KMS-11 (cell line): Measurements from ENCODE around the gene SPCS1.
A peak's percentile ranks its signal among the peaks of the same experiment; 100 is the strongest.

ENCODE experiments used
- H2AFZ ChIP-seq: fragments of 200-600 bp; sonication (generic); 2 replicates; pipeline ENCODE4 v1.6.1; 2016; ENCODE audit warnings: antibody characterized with exemption, mixed run types, low read depth
- H3K27ac ChIP-seq: fragments of 200-600 bp; sonication (generic); 2 replicates; pipeline ENCODE4 v1.6.1; 2016; ENCODE audit warnings: mild to moderate bottlenecking, mixed run types
- H3K27me3 ChIP-seq: fragments of 200-600 bp; sonication (generic); 2 replicates; pipeline ENCODE4 v1.6.1; 2017; ENCODE audit warnings: mild to moderate bottlenecking, low read depth, mixed run types, moderate library complexity; ENCODE audit not compliant: insufficient read depth
- H3K36me3 ChIP-seq: fragments of 200-600 bp; sonication (generic); 2 replicates; pipeline ENCODE4 v1.6.1; 2017; ENCODE audit warnings: mild to moderate bottlenecking, mixed run types; ENCODE audit not compliant: insufficient read depth
- H3K4me1 ChIP-seq: fragments of 200-600 bp; sonication (generic); 2 replicates; pipeline ENCODE4 v1.6.1; 2016; ENCODE audit warnings: mild to moderate bottlenecking, low read depth, mixed run types; ENCODE audit not compliant: poor library complexity, severe bottlenecking
- H3K4me2 ChIP-seq: fragments of 200-600 bp; sonication (generic); 2 replicates; pipeline ENCODE4 v1.7.0; 2016; ENCODE audit warnings: mild to moderate bottlenecking, mixed run types
- H3K4me3 ChIP-seq: fragments of 200-600 bp; sonication (generic); IDR thresholded peaks from 2 replicates; pipeline ENCODE4 v1.6.1; 2017; ENCODE audit warnings: low read depth, low read length, mixed read lengths; ENCODE audit not compliant: insufficient read depth
- H3K79me2 ChIP-seq: fragments of 200-600 bp; sonication (generic); 2 replicates; pipeline ENCODE4 v1.6.1; 2016; ENCODE audit warnings: low read depth, mixed run types; ENCODE audit not compliant: insufficient read depth
- H3K9ac ChIP-seq: fragments of 200-600 bp; sonication (generic); 2 replicates; pipeline ENCODE4 v1.6.1; 2016; ENCODE audit warnings: mild to moderate bottlenecking, mixed run types
- H4K20me1 ChIP-seq: fragments of 200-600 bp; sonication (generic); 2 replicates; pipeline ENCODE4 v1.6.1; 2016; ENCODE audit warnings: mild to moderate bottlenecking, mixed run types; ENCODE audit not compliant: insufficient read depth
- CTCF ChIP-seq: fragments of 200-600 bp; sonication (generic); conservative IDR thresholded peaks from 2 replicates; pipeline ENCODE4 v1.6.1; 2017; ENCODE audit warnings: low read depth, mild to moderate bottlenecking, antibody characterized with exemption, low read length, moderate library complexity, mixed read lengths

The SPCS1 gene

GRCh38 chr3:52742418-52743041 lies 36.6 kb downstream of the SPCS1 start:
- Histone ChIP-seq H3K36me3 (no peaks in the 10 kb centered on the region), H3K27ac (no peak overlapping the region), H2AFZ (no peak overlapping the region), H4K20me1 (no peaks in the 10 kb centered on the region), H3K4me3 (no peak overlapping the region), H3K27me3 (no peaks in the 10 kb centered on the region), H3K79me2 (no peaks in the 10 kb centered on the region), H3K4me1 (no peaks in the 10 kb centered on the region), H3K9ac (no peak overlapping the region), H3K4me2 (no peak overlapping the region)
- TF ChIP-seq CTCF, result peak; percentile 57; the same call in 1 of the 2 replicates

- H3K27ac ChIP-seq, result no peak overlapping the region
- no peaks in the 10 kb centered on the region for H3K36me3 ChIP-seq
Observed at GRCh38 chr3:52743152-52743551, 37.2 kb downstream of the SPCS1 start.

GRCh38 chr3:52743721-52744120 lies 37.8 kb downstream of the SPCS1 start:
- Histone ChIP-seq H4K20me1 (no peaks in the 10 kb centered on the region), H3K27me3 (no peaks in the 10 kb centered on the region), H2AFZ (no peak overlapping the region), H3K9ac (no peak overlapping the region), H3K4me1 (no peaks in the 10 kb centered on the region), H3K36me3 (no peaks in the 10 kb centered on the region), H3K4me2 (no peak overlapping the region), H3K4me3 (no peak overlapping the region), H3K27ac (no peak overlapping the region), H3K79me2 (no peaks in the 10 kb centered on the region)
- no peak for TF ChIP-seq CTCF

More at GRCh38 chr3:52743152-52743551, 37.2 kb downstream of the SPCS1 start:
- Histone ChIP-seq H3K4me3 (no peak overlapping the region), H2AFZ (no peak overlapping the region), H3K4me1 (no peaks in the 10 kb centered on the region), H3K9ac (no peak overlapping the region), H3K27me3 (no peaks in the 10 kb centered on the region), H4K20me1 (no peaks in the 10 kb centered on the region), H3K79me2 (no peaks in the 10 kb centered on the region), H3K4me2 (no peak overlapping the region)
- no peak for TF ChIP-seq CTCF

GRCh38 chr3:52752045-52752660 lies 46.2 kb downstream of the SPCS1 start:
- no peaks in the 10 kb centered on the region for H3K36me3 ChIP-seq
- H2AFZ ChIP-seq, result no peak overlapping the region
- H3K4me1 ChIP-seq, result peaks cover 4% of the 10 kb centered on the region
- H3K27ac ChIP-seq, result no peak overlapping the region
- H3K4me2 ChIP-seq, result no peak overlapping the region
- H3K4me3 ChIP-seq, result no peak overlapping the region
- TF ChIP-seq CTCF, result no peak
- H3K79me2 ChIP-seq, result no peaks in the 10 kb centered on the region
- H3K9ac ChIP-seq, result no peak overlapping the region
- H3K27me3 ChIP-seq, result no peaks in the 10 kb centered on the region
- H4K20me1 ChIP-seq, result no peaks in the 10 kb centered on the region
